GM13976 (cell line): ENCODE results near the gene DAPL1.

Source experiments
- DNase-seq: peaks from one replicate; pipeline ENCODE4 v3.0.0; 2012; ENCODE audit warnings: low spot score
- CTCF ChIP-seq: IDR thresholded peaks from 2 replicates; pipeline ENCODE4 v1.5.1; 2012; ENCODE audit warnings: borderline replicate concordance, mild to moderate bottlenecking; ENCODE audit not compliant: insufficient read depth; ENCODE audit errors: extremely low read depth, missing control alignments, control extremely low read depth
- in situ Hi-C: fragments of 300-500 bp; cut with MboI; formaldehyde crosslinking; loops from one replicate; pipeline ENCODE4 v1.12.0; 2022; ENCODE audit warnings: low sequenced_read_pairs, mixed read lengths, inconsistent platforms; ENCODE audit not compliant: unreplicated experiment

DAPL1 gene

DNA sequence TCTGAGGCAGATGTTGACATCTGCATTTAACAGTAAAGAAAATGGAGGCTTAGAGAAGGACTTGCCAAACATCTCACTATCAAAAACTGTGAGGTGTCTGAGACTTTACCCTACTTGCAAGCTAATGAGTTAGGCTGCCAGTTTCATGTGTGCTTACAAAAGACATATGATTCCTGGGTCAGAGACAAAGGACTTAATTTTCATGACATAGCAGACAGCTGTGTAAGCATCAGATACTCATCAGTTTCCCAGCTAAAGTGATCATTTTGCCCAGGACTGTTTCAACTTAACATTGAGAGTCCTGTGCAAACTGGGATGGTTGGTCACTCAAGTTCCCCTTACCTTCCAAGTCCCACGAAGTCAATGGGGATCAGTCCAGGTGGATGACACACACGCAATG lies 18.9 kb upstream of the DAPL1 start:
- in situ Hi-C loops: no loop called here
- DNase-seq: no peak
- TF ChIP-seq CTCF: no peak

GRCh38 chr2:158777077-158777476 lies 18.0 kb upstream of the DAPL1 start:
- no peak for TF ChIP-seq CTCF
- in situ Hi-C loops: no loop called here
- no peak for DNase-seq

GRCh38 chr2:158778243-158778642 lies 16.9 kb upstream of the DAPL1 start:
- DNase-seq: no peak
- no peak for TF ChIP-seq CTCF
- in situ Hi-C loops: no loop called here

DNA sequence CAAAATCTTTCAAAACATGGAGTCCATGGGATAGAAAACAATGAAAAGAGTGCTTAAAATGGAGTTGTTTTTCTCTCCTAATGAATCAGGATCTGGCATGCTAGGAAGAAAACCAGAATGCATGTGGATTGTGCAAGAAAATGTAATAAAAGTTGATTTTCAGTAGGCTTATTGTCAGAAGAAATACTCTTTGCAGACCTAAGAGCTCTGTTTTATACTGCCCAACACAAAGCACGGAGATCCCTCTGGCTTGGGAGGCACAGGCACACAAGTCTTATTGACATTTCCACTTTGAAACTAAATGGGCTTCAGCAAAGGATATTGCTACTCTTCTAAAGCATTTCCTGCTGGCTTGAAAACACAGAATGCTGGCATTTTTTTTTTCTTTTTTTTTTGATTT lies 15.5 kb upstream of the DAPL1 start:
- in situ Hi-C loops: no loop called here
- no peak for TF ChIP-seq CTCF
- DNase-seq: no peak

GRCh38 chr2:158781353-158781961 lies 13.7 kb upstream of the DAPL1 start:
- in situ Hi-C loops: no loop called here
- no peak for DNase-seq
- TF ChIP-seq CTCF: no peak

DNA sequence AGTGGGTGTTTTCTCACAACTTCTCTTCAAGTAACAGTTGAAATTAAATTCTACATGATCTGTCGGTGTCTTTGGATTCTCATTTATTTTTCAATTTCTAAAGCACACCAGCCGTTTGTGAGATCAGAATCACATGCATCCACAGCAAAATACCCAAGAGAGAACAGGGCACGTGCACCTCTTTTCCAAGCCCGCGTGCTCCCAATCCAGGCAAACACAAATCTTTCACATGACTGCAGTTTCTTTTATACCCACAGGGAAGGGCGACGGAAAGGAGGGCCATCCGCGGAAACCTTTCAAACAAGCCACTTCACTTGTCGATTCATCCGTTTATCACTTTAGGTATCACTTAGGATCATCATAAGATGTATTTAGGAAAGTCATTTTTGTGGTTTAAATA lies 13.0 kb upstream of the DAPL1 start:
- no peak for DNase-seq
- in situ Hi-C loops: no loop called here
- TF ChIP-seq CTCF: no peak
